WTC11 (cell line): ENCODE measurements around the gene MSX1.

ENCODE experiments used
- ATF1 ChIP-seq: sonication (generic); formaldehyde crosslinking; IDR thresholded peaks from 2 replicates; pipeline ENCODE4 v1.8.1; 2023; ENCODE audit warnings: mild to moderate bottlenecking, moderate library complexity, missing genetic modification reagents
- CBFB ChIP-seq: sonication (generic); formaldehyde crosslinking; IDR thresholded peaks from 2 replicates; pipeline ENCODE4 v1.8.1; 2022; ENCODE audit warnings: mild to moderate bottlenecking, low read depth, missing genetic modification reagents
- CREB1 ChIP-seq: sonication (generic); formaldehyde crosslinking; IDR thresholded peaks from 2 replicates; pipeline ENCODE4 v1.8.0; 2023; ENCODE audit warnings: mild to moderate bottlenecking, missing genetic modification reagents
- FOXJ3 ChIP-seq: sonication (generic); formaldehyde crosslinking; IDR thresholded peaks from 2 replicates; pipeline ENCODE4 v1.9.0; 2021; ENCODE audit warnings: missing genetic modification reagents, mild to moderate bottlenecking, borderline replicate concordance
- FOXK1 ChIP-seq: sonication (generic); formaldehyde crosslinking; IDR thresholded peaks from 2 replicates; pipeline ENCODE4 v1.8.0; 2022; ENCODE audit warnings: mild to moderate bottlenecking, moderate library complexity, missing genetic modification reagents
- GABPB1 ChIP-seq: sonication (generic); formaldehyde crosslinking; IDR thresholded peaks from 2 replicates; pipeline ENCODE4 v1.8.1; 2023; ENCODE audit warnings: mild to moderate bottlenecking, missing genetic modification reagents
- NR2C2 ChIP-seq: sonication (generic); formaldehyde crosslinking; IDR thresholded peaks from 2 replicates; pipeline ENCODE4 v1.8.0; 2022; ENCODE audit warnings: mild to moderate bottlenecking, missing genetic modification reagents
- ZBTB21 ChIP-seq: sonication (generic); formaldehyde crosslinking; IDR thresholded peaks from 2 replicates; pipeline ENCODE4 v1.8.1; 2023; ENCODE audit warnings: mild to moderate bottlenecking, missing genetic modification reagents, borderline replicate concordance
- TF ChIP-seq, protein P1 (sequence below): fragments of 200-600 bp; IDR thresholded peaks from 2 replicates; pipeline ENCODE4 v1.8.0; 2022; ENCODE audit warnings: antibody characterized with exemption
- TF ChIP-seq, protein P2 (sequence below): sonication (generic); formaldehyde crosslinking; IDR thresholded peaks from 2 replicates; pipeline ENCODE4 v1.8.0; 2022; ENCODE audit warnings: mild to moderate bottlenecking, missing genetic modification reagents
- TF ChIP-seq, protein P3 (sequence below): sonication (generic); formaldehyde crosslinking; IDR thresholded peaks from 2 replicates; pipeline ENCODE4 v1.8.1; 2023; ENCODE audit warnings: mild to moderate bottlenecking, missing genetic modification reagents, moderate library complexity

DNA sequence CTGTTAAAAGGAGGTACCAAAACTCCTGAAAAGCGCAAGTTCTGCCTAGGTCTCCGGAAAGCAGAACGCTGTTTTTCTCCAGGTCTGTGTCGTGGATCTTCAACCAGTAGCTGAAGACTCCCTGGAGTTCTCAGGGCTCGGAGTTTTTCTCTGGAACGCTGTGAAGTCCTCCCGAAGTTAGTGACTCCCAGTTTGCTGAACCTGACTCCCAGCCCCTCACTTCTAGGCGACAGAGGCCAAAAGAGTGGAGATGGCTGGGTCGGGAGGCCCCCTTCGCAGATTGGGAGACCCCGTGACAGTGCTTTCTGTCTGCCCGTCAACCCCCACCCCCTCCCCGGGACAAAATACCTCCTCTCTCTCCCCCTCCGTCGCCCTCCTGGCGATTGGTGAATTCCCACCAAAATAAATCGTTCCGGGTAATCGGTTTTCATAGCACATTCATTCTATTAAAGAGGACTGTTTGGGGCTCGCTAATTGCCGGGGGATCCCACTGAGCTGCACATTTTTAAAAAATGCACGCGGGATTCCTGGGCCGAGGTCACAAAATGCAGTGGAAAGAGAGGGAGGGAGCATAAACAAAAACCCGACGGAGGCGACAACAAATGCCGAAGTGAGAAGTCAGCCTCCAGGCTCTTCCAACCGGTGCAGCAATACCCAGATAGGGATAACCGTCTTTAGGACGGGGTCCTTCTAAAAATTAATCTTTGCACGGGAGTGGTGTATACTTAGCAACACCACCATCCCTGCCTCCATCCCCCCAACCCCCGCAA, 4.0 kb upstream of the MSX1 start:
- TF ChIP-seq, protein P1, sequence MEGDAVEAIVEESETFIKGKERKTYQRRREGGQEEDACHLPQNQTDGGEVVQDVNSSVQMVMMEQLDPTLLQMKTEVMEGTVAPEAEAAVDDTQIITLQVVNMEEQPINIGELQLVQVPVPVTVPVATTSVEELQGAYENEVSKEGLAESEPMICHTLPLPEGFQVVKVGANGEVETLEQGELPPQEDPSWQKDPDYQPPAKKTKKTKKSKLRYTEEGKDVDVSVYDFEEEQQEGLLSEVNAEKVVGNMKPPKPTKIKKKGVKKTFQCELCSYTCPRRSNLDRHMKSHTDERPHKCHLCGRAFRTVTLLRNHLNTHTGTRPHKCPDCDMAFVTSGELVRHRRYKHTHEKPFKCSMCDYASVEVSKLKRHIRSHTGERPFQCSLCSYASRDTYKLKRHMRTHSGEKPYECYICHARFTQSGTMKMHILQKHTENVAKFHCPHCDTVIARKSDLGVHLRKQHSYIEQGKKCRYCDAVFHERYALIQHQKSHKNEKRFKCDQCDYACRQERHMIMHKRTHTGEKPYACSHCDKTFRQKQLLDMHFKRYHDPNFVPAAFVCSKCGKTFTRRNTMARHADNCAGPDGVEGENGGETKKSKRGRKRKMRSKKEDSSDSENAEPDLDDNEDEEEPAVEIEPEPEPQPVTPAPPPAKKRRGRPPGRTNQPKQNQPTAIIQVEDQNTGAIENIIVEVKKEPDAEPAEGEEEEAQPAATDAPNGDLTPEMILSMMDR, result no peak
- TF ChIP-seq CBFB (CRISPR knock-in tag) (no peak), FOXJ3 (no peak), ZBTB21 (no peak), CREB1 (CRISPR knock-in tag) (no peak), FOXK1 (no peak), NR2C2 (CRISPR knock-in tag) (no peak), GABPB1 (CRISPR knock-in tag) (no peak), ATF1 (CRISPR knock-in tag) (no peak)
- TF ChIP-seq, protein P2, sequence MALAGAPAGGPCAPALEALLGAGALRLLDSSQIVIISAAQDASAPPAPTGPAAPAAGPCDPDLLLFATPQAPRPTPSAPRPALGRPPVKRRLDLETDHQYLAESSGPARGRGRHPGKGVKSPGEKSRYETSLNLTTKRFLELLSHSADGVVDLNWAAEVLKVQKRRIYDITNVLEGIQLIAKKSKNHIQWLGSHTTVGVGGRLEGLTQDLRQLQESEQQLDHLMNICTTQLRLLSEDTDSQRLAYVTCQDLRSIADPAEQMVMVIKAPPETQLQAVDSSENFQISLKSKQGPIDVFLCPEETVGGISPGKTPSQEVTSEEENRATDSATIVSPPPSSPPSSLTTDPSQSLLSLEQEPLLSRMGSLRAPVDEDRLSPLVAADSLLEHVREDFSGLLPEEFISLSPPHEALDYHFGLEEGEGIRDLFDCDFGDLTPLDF, result no peak
- TF ChIP-seq, protein P3, sequence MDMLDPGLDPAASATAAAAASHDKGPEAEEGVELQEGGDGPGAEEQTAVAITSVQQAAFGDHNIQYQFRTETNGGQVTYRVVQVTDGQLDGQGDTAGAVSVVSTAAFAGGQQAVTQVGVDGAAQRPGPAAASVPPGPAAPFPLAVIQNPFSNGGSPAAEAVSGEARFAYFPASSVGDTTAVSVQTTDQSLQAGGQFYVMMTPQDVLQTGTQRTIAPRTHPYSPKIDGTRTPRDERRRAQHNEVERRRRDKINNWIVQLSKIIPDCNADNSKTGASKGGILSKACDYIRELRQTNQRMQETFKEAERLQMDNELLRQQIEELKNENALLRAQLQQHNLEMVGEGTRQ (CRISPR knock-in tag), result no peak
